Spleen (tissue), 7 donors: ENCODE measurements around the gene GALNTL6.

ENCODE experiments used
- POLR2A ChIP-seq, 3 donors: fragments of 450-650 bp; IDR thresholded peaks; one replicate each; pipeline ENCODE4 v1.5.1; 2017; ENCODE audit warnings: antibody characterized with exemption in 3 of 3, mild to moderate bottlenecking in 1 of 3
- POLR2AphosphoS5 ChIP-seq, 3 donors: sonication (generic); formaldehyde crosslinking; IDR thresholded peaks; one replicate each; pipeline ENCODE4 v1.5.1; 2017; ENCODE audit warnings: antibody characterized with exemption in 3 of 3
- TF ChIP-seq, protein P1 (sequence below), 11 experiments: fragments of 200-600 bp in 7 of 11; fragments of 450-650 bp in 4 of 11; sonication (generic) in 4 of 11; IDR thresholded peaks in 8 of 11; conservative IDR thresholded peaks in 3 of 11; 1 replicate in 7 of 11; 2 replicates in 4 of 11; pipeline versions ENCODE4 v1.4.0 to v1.8.0; 2016 to 2021; ENCODE audit warnings: antibody characterized with exemption in 11 of 11, inconsistent platforms in 4 of 11, mild to moderate bottlenecking in 1 of 11
- donor health status: DM: no; HTN: no; CAD: no; lungs with moderate emphysema.
- donor health status: DM: no; HTN: no; CAD: no.
- donor health status: DM: no; HTN: no; CAD: no.

DNA sequence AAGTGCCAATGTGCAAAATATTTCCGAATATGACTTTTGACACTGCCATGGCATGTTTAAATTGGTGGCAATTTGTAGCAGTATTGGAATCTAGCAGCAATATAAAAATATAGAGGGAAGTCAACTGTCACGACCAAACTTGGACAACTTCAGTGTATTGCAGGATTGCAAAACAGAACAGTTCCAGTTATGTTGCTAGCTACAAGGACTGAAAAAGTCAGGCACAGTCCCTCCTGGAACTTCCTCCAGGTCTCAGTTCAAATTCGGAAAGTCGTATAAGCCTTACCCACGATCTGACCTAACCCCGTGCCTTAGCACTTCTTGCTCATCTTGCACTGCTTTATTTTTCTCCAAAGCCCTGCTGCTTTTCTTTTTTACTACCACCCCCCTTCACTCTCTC, 965.4 kb downstream of the GALNTL6 start:
- no peak for TF ChIP-seq POLR2A (IDR thresholded peaks at IDR 0.05)
- TF ChIP-seq, protein P1, sequence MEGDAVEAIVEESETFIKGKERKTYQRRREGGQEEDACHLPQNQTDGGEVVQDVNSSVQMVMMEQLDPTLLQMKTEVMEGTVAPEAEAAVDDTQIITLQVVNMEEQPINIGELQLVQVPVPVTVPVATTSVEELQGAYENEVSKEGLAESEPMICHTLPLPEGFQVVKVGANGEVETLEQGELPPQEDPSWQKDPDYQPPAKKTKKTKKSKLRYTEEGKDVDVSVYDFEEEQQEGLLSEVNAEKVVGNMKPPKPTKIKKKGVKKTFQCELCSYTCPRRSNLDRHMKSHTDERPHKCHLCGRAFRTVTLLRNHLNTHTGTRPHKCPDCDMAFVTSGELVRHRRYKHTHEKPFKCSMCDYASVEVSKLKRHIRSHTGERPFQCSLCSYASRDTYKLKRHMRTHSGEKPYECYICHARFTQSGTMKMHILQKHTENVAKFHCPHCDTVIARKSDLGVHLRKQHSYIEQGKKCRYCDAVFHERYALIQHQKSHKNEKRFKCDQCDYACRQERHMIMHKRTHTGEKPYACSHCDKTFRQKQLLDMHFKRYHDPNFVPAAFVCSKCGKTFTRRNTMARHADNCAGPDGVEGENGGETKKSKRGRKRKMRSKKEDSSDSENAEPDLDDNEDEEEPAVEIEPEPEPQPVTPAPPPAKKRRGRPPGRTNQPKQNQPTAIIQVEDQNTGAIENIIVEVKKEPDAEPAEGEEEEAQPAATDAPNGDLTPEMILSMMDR (IDR thresholded peaks at IDR 0.05 in 8 of 11, conservative IDR thresholded peaks at IDR 0.05 in 3 of 11) = no peak
- TF ChIP-seq POLR2AphosphoS5 (IDR thresholded peaks at IDR 0.05) = no peak
